Dermis microvascular lymphatic vessel endothelial cell (primary cell): ENCODE measurements around the gene ABI3BP. TPM values are rescaled to one million over a fixed set of nuclear protein-coding genes. Genes with fewer than 3 reads are reported as not detected.
A peak's percentile ranks its signal among the peaks of the same experiment; 100 is the strongest.

Experiments used
- DNase-seq, 2 donors: peaks; one replicate each; pipeline versions ENCODE4 v3.0.0 to v3.0.0-alpha.2; 2010; ENCODE audit warnings: low read depth in 2 of 2
- total RNA-seq: library from RNA; depleted of rRNA; stranded (reverse); fragments of >200 nt; gene quantifications from 2 replicates; pipeline ENCODE4 v1.2.1, GENCODE V29; 2014

Gene ABI3BP
- total RNA-seq, 1 donor from 2014 or later, result 6.4 TPM

DNA sequence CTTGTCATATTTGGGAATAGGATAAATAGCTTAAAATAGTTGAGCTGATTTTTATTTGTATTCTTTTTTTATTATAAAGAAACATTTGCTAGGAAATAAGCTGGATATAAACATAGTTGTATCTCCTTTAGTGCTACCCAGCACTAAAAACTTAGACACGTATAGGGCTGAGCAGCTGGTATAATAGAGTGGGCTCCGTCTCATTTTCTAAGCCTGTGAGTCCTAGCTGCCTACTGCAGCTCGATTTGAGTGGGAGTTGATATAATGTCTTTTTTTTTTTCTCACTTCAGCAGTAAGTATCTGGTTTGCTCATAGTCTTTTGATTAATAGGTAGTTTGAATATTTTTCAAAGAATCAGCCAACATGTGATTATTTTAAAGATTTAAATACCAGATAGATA lies 249.7 kb downstream of the ABI3BP start:
- no peak for DNase-seq

DNA sequence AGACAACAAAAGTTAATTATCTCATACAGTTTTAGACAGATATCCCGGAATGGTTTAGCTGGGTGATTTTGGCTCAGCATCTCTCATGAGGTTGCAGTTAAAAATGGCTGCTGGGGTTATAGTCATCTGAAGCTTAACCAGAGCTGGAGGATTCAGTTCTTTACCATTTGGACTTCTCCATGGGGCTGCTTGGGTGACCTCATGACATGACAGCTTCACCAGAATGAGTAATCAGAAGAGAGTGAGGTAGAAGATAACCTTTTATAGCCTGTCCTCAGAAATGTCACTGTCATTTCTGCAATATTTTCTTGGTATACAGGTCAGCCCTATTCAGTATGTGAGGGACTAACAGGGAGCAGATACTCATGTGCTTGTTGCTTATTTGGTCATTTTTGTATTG lies 253.0 kb downstream of the ABI3BP start:
- no peak for DNase-seq

DNA sequence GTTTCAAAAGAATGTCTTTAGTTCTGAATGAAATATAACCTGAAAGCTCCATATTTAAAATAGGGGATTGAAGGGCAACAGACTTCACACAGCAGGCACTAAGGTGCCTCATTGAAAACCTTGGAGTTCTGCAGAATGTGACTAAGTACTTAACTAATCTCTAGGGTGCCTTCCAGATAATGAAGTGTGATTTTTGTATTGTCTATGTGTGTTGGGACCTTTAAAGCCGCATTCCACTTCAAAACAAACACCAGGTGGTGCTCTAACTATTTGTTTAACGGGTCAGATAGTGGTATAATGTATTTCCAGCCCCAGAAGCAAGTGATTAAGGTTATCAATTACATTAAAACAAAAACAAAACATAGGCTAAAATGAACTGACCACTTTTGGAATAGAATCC lies 255.9 kb downstream of the ABI3BP start:
- DNase-seq, result peak; percentile 35 to 43

DNA sequence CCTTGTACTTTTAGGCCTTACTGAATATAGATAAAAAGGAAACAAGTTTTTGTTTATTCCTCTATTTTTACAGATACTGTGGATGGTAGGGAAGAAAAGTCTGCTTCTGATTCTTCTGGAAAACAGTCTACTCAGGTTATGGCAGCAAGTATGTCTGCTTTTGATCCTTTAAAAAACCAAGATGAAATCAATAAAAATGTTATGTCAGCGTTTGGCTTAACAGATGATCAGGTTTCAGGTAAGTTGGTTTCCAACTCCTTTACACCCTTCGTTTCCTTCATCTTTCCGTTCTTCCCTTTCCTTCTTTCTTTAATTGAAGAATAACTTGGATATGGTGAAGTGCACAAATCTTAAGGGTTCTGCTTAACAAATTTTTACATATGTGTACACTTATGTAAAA lies 260.8 kb downstream of the ABI3BP start:
- no peak for DNase-seq

DNA sequence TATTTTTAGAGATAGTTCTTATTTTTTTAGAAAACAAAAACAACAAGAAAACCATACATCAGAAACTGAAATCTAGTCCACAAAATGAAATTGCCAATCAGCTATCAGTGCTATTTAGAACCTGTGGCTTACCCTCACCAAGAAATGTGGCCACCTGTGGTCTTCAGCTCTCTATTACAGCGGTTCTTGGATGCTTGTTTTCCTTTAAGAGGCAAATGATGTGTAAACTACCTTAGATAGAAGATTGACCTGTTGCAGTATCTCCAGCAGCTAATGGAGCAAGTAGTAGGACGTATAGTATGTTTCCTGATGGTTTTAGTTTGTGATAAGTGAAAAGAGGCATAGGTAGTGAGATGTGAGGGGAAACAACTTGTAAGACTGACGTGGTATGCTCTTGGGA lies 262.7 kb downstream of the ABI3BP start:
- no peak for DNase-seq

DNA sequence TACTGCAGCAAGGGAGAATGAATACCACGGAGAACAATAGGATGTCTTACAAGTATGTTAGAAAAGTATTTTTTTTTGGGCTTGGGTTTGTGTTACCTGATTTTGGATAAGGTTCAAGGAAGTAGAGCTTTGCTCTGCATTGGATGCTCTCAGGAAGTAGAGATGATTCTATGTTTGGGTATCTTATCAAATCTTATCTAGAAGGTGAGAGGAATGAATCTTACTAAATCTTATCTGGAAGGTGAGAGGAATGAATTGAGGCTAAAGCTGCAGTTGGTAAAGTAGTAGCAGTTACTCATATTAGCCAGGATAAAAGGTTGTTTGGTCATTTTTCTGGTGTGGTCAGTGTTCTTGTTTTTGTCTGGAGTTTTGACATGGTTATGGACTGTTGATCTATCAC lies 266.5 kb downstream of the ABI3BP start:
- no peak for DNase-seq

DNA sequence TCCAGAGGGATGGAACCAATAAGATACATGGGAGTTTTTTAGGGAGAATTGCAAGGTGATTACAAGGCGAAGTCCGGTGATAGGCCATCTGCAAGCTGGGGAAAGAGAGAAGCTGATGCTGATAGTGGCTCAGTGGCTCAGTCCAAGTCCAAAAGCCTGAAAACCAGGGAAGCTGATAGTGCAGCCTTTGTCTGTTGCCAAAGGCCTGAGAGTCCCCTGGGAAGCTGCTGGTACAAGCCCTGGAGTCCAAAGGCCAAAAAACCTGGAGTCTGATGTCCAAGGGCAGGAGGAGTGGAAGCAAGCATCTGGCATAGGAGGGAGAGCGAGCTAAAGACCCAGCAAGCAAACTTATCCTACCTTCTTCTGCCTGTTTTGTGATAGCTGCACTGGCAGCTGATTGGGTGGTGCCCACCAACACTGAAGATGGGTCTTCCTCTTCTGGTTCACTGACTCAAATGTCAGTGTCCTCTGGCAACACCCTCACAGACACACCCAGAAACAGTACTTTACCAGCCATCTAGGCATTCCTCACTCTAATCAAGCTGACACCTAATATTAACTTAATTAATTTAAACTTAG lies 267.2 kb downstream of the ABI3BP start:
- no peak for DNase-seq

DNA sequence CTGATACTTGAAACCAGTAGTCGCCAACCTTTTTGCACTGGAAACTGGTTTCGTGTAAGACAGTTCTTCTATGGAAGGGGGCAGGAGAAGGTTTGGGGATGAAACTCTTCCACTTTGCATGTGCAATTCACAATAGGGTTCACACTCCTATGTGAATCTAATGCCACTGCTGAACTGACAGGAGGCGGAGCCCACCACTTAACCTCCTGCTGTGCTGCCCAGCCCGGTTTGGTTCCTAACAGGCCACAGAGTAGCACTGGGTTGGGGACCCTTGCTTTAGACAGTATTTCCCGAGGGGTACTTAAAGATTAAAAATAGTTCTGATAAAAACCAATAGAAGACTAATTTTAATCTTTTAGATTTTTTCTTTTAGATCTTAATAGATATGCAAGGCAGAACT lies 272.8 kb downstream of the ABI3BP start:
- no peak for DNase-seq

DNA sequence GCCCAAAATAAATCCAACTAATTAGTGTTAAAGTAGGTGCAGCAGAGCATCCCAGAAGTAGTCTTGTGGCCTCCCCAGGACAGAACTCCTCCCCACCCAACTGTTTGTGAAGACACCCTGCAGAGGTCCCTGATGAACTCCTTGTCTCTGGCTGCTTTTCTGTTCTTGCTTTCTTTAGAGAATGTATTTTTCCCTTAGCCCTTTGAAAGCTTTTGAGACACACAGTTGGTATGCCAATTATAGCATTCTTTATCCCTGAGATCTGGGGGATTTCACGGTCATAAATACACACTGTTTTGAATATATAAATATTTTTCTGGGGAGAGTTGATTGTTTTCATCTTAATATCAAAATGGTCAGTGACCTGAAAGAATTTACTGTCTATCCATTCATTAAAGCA lies 274.1 kb downstream of the ABI3BP start:
- DNase-seq, result no peak

DNA sequence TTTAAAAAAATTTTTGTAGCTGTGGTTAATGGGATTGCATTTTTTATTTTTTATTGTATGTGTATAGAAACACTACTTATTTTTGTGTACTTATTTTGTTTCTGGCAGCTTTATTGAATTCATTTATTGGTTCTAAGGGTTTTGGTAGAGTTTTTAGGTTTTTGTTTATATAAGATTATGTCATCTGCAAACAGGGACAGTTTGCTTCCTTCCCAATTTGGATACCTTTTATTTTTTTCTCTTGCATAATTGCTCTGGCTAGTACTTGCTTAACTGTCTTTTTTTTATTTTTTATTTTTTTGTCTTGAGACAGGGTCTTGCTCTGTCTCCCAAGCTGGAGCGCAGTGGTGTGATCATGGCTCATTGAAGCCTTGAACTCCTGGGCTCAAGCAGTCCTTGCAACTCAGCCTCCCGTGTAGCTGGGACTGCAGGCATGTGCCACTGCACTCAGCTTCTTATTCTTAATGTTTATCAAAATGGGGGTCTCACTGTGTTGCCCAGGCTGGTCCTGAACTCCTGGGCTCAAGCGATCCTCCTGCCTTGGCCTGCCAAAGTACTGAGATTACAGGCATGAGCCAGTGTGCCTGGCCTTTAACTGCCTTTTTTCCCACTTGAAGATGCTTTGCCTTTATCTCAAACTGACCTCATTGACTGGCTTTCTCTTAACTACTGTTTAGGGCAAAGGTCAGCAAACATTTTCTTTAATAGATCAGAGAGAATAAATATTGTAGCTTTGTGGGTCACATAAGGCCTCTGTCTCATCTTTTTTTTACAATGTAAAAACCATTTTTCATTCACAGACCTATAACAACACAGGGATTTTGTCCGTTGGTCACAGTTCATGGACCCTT lies 275.4 kb downstream of the ABI3BP start:
- no peak for DNase-seq

DNA sequence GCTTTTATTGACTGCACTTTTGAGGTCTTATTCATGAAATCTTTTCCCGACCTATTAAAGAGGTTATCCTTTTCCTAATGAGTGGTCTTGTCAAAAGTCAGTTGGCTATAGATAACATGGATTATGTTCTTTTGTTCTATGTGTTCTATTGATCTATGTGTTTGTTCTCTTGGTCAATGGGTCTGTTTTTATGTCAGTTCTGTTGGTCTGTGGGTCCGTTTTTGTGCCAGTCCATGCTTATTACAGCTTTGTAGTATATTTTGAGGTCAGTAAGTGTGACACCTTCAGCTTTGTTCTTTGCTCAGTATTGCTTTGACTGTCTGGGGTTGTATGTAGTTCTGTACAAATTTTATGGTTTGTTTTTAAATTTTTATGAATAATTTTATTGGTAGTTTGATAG lies 276.2 kb downstream of the ABI3BP start:
- DNase-seq, result no peak

DNA sequence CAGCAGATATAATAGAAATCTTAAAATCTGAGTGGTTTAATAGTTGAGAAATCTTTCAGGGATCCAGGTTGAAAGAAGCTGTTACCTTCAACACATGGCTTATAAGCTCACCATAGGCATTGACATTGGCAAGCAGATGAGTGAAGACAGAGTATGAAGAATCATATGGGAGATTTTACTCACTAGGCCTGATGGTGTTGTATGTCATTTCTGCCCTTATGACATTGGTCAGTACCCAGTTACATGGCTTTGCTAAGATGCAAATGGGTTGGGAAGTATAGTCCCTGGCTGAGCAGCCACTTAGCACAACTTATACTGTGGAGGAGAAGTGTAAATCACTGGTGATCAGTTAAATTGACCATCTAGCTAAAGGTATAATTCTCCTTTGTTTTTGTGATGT lies 278.0 kb downstream of the ABI3BP start:
- no peak for DNase-seq

DNA sequence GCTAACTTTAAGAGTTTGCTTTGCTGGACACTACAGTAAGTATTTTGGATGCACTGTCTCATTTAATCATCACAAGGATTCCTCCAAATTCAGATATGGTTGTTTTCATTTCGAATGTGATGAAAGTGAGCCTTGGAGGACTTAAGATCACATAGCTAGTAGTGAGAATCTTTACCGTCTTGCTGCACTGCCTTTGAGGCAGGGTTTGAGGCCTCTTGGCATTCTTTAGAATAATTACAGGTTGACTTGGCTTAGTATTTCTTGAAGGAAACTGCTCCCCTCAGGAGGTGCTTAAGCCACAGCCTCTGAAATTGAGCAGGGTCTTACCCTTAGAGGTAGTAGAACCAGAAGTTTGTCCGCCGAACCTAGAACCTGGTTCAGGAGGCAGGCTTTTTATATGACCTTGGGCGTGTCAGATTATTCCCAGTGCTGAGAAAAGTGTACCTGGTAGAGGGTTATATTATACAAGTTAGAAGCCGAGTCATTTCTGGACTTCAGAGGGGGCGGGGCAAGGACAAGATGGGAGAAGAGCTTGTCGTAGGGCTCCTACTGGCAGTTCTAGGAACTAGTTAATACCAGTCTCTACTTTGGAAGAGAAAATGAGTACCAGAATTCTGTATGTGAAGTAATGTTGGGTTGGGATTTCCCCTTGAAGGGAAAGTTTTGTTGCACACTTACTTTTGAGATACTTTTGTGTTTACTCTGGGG lies 282.8 kb downstream of the ABI3BP start:
- DNase-seq, result peak in 1 of 2 donors; percentile 62

DNA sequence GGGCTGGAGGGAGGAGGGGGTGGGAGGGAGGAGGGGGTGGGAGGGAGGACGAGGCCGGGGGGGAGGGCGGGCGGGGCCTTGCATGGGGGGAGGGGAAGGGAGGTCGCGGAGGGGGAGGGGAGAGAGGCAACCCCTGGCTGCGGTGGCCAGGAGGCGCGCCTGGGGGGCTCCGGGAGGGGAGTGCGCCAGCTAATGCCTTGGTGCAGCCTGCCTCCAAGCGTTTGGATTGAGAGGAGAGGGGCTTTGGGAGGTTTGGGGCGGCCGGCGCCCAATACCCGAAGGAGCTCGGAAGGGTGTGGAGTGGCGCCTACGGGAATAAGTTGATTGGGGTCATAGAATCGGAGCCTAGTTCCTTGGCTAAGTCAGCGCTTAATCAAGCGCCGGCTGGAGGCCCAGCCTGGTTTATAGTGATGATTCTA lies 283.4 kb downstream of the ABI3BP start:
- peak in 1 of 2 donors; percentile 48 for DNase-seq

DNA sequence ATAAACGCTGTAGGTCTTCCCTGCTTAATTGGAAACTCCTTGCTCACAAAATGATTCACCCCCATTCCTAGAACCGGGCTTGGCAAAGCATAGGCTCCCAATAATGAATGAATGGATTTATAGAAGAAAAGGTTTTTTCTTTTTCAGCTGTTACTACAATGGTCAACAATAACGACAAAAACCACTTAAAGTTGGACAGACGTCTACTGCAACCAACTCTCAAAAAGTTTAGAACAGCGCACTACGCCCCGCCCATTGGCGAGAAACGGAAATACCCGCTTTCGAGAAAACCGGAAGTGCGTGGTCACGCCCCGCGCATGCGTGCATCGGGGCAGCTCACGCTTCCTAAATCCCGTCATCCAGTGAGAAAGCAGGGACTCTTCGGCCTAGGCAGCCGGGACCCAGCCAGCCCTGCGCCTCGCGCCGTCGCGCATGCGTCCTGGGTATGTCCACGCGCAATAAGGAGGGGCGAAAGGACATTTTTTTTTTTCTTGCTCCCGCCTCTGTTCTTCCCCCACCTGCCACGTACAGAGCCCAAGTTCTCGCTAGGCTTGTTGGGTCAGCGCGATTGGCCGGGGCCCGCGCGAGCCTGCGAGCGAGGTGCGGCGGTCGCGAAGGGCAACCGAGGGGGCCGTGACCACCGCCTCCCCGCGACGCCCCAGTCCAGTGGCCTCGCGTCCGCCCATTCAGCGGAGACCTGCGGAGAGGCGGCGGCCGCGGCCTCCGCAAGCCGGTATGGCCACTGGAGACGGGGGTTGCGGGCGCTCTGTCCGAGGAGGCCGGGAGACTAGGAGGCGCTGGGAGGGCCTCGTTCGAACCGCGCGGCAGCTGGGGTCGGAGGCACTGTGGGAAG lies 284.0 kb downstream of the ABI3BP start, which contains the start of gene TFG:
Gene TFG (plus strand): TSS at position 506 of the 853 bp plus-strand sequence. CDS start 4,192 bp downstream, outside the sequence.
- DNase-seq, result peak; percentile 99

DNA sequence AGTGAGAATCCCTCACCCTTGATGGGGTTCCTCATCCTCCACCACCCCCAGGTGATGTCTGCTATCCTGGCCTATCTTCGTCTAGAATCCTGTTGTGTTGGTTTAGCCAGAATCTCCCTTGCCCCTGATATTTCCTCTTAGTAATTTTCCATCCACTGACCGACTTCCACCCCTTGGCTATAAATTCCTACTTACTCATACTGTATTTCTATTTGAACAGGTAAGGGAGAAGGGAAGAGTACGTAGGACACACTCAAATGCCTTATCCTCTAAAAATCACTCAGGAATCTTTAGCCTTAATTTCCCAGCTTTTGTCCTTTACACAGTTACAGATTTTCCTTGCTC lies 284.6 kb downstream of the ABI3BP start:
- peak in 1 of 2 donors; percentile 1 for DNase-seq

DNA sequence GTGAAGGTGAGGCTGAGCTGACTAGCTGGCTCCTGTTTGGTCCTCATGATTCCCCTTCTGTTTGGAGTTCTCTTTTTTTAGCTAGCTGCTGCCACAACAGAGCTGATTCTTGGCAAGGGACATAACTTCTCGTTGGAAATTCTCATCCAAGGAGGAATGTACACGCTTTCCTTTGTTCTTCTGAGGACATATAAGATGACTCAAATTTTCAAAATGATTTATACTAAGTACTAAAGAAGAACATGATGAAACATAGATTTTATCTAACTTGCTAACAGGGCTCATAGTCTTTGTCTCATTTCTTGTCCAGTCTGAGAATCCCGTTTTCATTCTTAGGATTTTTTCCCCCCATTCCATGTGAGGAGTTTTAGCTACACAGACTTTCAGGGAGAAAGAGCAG lies 286.9 kb downstream of the ABI3BP start:
- no peak for DNase-seq

DNA sequence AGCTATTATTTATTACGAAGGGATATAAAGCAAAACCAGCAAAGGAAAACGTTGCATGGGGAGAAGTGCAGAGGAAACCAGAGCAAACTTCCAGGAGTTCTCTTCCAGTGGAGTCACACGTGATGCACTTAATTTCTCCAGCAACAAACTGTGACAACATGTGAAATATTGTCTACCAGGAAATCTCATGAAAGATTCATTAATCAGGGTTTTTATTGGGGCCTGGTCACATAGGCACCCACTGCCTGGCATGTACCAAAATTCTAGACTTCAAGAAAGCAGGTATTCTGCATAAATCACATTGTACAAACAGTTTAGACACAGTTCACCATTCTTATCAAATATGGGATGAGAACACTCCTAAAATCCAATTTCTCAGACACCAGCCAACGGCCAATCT lies 289.4 kb downstream of the ABI3BP start:
- DNase-seq, result no peak

DNA sequence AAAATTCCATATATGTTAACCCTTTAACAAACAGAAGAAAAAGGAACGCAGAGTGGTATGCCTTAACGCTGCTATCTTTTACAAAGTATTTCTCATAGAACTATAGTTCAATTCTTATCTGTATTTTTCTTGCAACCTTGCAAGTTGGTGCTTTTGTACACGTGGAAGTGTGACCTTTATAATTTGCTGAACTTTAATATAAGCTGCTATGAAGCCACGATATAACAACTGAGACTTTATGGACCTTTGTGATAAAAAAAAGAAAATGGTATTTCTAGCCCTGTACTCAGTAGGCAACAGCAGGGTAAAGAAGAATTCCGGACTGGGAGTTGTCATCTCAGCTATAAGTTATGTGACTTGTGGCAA lies 290.3 kb downstream of the ABI3BP start:
- no peak for DNase-seq

DNA sequence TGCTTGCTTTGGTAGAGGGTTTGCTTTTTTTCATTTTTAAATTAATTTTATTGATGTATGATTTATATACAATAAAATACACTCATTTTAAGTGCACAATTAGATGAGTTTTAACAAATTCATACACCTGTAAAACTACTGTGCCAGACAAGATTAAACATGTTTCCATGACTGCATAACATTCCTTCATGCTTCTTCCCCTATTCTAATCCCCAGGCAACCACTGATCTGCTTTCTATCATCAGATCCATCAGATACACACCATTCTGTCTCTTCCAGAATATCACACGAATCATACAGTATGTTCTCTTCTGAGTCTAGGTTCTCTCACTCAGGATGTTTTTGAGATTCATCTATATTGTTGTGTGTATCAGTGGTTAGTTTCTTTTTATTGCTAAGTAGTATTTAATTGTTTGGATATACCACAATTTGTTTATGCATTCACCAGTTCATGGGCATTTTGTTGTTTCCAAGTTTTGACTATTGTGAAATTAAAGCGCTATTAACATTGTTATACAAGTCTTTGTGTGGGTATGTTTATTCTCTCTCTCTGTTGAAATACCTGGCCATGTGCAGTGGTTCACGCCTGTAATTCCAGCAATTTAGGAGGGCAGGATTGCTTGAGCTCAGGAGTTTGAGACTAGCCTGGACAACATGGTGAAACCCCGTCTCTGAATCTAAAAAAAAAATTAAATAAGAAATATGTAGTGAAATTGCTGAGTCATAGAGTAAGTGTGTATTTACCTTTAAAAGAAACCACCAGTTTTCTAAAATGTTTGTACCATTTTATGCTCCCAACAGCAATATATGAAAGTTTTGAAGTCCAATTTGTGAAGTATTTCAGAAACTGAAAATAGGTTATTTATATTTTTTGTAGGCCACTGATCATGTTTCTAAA lies 290.9 kb downstream of the ABI3BP start:
- no peak for DNase-seq

DNA sequence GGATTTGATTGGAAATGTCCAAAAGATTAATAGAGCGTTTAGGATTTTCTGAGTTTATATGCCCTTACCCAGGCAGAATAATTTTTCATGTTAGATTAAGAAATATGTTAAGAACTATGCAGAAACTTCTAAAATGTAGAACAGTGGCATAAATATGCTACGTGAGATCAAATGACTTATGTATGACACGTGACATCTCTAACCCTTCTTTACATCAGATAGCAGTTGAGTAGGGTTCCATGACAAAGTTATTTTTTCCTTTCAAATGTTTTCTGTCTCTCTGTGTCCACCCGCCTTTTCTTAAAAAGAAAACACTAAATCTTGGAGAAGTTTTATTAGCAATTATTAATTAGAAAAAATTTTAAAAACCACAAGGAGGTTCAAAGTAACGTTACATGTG lies 292.5 kb downstream of the ABI3BP start:
- DNase-seq, result no peak
